GM12873 (cell line): ENCODE results near the gene MYRIP.

ENCODE experiments used
- TF ChIP-seq, protein P1 (sequence below): IDR thresholded peaks from 2 replicates; pipeline ENCODE4 v1.5.1; 2012; ENCODE audit warnings: low read depth, mild to moderate bottlenecking, moderate library complexity, low read length, control low read depth; ENCODE audit not compliant: insufficient read depth; ENCODE audit errors: missing control alignments

The MYRIP gene

DNA sequence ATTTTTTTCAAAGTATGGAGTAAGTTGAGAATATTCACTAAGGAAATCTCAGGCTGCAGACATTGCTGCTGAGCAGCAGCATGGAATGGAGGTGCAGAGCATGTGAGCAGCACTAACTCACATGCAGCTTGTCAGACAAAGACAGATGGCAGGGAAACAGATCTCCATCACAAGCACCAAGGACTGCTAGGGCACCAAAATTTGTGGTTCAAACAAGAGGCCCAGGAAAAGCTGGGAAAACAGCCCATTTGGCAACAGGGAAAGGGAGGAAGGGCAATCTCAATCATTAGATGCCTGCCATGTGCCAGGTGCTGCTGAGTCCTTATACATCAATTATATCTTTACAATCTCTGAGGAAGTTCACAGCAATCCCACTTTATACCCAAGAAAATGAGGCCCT, 452.9 kb downstream of the MYRIP start:
- TF ChIP-seq, protein P1, sequence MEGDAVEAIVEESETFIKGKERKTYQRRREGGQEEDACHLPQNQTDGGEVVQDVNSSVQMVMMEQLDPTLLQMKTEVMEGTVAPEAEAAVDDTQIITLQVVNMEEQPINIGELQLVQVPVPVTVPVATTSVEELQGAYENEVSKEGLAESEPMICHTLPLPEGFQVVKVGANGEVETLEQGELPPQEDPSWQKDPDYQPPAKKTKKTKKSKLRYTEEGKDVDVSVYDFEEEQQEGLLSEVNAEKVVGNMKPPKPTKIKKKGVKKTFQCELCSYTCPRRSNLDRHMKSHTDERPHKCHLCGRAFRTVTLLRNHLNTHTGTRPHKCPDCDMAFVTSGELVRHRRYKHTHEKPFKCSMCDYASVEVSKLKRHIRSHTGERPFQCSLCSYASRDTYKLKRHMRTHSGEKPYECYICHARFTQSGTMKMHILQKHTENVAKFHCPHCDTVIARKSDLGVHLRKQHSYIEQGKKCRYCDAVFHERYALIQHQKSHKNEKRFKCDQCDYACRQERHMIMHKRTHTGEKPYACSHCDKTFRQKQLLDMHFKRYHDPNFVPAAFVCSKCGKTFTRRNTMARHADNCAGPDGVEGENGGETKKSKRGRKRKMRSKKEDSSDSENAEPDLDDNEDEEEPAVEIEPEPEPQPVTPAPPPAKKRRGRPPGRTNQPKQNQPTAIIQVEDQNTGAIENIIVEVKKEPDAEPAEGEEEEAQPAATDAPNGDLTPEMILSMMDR = no peak

DNA sequence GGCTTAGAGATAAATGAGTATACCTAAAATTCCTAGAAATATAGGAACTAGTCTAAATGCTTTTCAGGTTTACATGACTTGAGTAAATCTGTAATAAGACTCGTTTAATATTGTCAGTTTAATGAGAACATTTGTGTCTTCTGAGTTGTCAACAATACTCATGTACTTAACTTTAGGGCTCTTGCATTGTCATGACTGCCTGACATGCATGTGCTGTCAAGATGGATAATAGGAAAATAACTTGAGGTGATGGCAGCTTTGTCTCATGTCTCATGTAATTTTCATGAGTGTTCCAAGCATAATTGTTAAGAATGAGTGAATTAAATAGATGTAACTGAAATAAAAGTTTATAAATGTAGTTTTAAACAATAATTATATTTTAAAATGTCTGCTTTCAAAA, 455.0 kb downstream of the MYRIP start:
- TF ChIP-seq, protein P1 = no peak

DNA sequence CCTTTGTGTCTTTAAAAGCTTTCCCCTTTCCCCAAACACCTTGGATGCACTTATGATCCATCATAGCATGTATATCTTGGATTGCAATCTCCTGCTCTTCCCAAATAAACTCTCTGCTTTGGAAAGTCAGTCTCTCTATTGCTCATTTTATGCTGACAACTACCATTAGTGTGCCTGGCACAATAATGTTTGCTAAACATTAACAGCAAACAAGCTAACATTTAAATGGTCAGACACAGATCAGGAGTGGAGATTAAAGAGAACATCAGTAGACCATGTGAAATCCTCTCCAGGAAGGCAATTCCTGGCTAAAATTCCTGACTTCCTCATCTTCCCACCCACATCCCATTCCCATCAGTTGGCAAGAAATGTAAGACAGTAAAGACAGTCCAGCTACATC, 455.8 kb downstream of the MYRIP start:
- TF ChIP-seq, protein P1 = no peak

DNA sequence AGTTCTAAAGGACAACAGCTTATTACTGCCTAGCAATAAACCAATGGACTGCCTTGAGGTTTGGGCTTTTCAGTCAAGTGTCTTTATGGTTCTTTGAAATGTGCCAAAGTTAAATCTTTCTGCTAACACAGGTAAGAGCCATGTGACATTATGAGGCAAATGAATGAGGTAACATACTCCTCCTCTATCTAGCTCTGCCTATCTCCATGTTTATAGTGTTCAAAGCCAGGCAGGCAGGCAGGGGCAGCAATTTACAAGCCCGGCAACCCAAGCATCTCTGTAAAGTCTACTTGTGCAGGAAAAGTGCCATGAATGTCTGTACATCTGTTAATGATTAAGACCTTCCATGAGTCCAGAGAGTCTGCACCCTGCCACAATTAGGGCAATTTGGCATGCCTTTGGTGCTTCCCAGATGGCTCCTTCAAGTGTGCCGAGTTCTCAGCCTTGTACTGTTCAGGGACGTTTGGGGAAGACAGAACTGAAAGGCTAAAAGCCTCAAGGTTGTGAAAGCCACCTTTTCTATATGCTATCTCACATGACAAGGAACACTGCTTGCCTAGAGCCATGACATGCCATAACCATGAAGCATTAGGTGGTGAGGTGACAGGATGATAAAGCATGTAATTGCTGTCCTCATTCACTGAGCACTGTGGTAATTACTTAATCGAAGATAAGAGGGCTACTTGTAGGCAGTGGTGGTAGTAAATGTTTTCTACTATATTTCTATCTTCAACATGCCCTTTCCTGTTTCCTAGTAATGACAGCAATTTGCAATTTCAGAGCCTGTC, 458.7 kb downstream of the MYRIP start:
- TF ChIP-seq, protein P1 = no peak

DNA sequence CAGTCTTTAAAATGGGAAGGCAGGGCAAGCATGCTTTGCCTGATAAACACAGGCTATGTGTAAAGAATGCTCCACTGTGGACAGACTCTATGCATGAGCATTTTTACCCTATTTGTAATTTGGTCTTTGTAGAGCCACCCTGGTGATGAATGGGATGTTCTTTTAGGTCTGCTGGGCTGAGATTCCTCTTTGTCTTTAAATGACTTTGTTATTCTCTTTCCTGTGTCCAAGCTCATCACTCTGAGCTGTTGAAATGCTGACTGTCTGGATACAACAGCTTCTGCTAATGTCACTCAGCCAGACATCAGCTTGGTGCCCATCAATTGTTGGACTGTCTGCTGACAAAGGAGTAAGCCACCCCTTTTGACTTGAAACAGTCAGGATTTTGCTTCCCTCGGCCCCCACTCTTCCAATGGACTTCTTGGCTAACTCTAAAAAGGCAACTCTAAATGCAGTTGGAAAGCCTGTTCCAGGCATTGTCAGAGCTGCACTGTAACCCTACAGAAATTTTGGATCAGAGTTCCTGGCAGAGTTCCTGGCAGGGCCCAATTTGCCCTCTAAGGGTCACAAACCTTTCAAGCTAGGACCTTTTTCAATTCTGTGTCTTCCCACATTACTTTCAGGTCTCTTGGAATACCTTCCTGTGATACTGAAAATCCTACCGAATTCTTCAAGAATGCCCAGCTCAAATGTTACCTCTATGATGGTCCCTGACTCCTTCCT, 459.6 kb downstream of the MYRIP start:
- TF ChIP-seq, protein P1 = no peak

DNA sequence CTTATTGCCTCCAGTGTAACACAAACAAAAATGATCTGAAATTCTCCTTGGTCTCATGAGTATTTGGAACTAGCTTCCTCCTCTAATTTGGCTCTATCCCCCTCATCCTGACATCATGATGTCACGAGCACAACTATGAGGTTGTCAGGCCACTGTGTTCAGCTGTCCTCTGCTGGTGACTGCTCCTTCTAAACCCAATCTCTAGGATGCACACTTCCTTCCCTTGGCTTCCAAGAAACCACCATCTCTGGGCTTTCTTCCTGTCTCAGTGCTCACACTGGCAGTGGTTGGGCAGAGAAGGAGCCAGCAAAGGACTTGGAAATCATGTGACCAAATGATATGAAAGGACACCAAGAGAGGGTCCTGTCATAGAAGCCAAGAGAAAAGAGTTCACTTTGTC, 469.4 kb downstream of the MYRIP start:
- TF ChIP-seq, protein P1 = no peak

DNA sequence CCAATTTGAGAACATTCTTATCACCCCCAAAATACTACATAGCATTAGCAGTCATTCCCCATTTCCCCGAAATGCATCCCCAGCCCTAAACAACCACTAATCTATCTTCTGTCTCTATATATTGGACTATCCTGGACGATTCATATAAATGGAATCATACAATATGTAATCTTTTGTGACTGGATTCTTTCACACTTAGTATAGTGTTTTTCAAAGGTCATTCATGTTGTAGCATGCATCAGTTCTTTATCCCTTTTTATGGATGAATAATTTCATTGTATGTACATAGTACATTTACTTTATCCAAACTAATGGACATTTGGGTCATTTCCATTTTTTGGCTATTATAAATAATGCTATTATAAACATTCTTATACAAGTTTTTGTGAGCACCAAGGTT, 472.6 kb downstream of the MYRIP start:
- TF ChIP-seq, protein P1 = no peak
